Stimulated activated CD8-positive, alpha-beta memory T cell treated with anti-CD3 and anti-CD28 coated beads, Interleukin-4, amount 100 ng/mL, for 4 hours (primary cell): ENCODE data around the gene CTNNBL1.
"Not testable (repeated sequence)": the region's sequence is repeated elsewhere in the genome, so short reads cannot be mapped to it uniquely, and the experiment has no call there.

ENCODE experiments used
- DNase-seq, 2 donors: peaks; one replicate each; pipeline ENCODE4 v3.0.0-alpha.2; 2020; ENCODE audit warnings: low read depth in 2 of 2, low spot score in 1 of 2

Gene CTNNBL1

GRCh38 chr20:37677969-37678861, 15.6 kb upstream of the CTNNBL1 start:
- no peak for DNase-seq

- not testable (repeated sequence) for DNase-seq
These were observed 14.1 kb upstream of the CTNNBL1 start for GRCh38 chr20:37679751-37680150.

DNA sequence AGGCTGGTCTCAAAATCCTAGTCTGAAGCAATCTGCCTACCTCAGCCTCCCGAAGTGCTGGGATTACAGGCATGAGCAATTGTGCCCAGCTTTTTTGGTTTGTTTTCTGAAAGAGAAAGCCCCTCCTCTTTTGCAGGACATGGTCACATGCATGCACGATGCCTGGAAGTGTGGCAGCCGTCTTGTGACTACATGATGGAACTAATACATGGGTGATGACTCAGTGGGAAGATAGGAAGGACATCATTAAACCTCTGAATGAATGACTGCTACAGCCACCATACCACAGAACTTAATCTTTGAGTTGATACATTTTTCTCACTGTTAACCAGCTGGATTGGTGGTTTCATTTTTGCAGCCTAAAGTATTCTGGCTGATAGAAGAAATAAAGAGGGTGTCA, 13.4 kb upstream of the CTNNBL1 start:
- DNase-seq: no peak

GRCh38 chr20:37681384-37682112, 12.3 kb upstream of the CTNNBL1 start:
- no peak for DNase-seq

GRCh38 chr20:37683146-37683545, 10.7 kb upstream of the CTNNBL1 start:
- not testable (repeated sequence) for DNase-seq

- DNase-seq: no peak
These were observed 6.9 kb upstream of the CTNNBL1 start for GRCh38 chr20:37686762-37687477.

DNA sequence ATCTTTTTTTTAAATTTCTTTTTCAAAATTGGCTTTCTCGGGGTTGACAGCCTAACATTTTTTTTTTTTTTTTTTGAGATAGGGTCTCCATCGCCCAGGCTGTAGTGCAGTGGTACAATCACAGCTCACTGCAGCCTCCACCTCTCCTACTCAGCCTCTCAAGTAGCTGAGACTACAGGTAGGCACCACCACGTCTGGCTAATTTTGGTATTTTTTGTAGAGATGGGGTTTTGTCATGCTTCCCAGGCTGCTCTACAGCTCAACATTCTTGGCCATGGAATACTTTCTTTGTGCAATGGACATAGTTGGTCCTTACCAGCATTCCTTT, 6.4 kb upstream of the CTNNBL1 start:
- DNase-seq: no peak

GRCh38 chr20:37688093-37688492, 5.7 kb upstream of the CTNNBL1 start:
- no peak for DNase-seq

- no peak for DNase-seq
These were observed 3.0 kb upstream of the CTNNBL1 start for GRCh38 chr20:37690626-37691369.

GRCh38 chr20:37692459-37693166, 1.2 kb upstream of the CTNNBL1 start:
- DNase-seq: no peak

GRCh38 chr20:37693242-37693634, 592 bp upstream of the CTNNBL1 start:
- DNase-seq: no peak

GRCh38 chr20:37695684-37696342, 2.0 kb downstream of the CTNNBL1 start:
- DNase-seq: no peak

DNA sequence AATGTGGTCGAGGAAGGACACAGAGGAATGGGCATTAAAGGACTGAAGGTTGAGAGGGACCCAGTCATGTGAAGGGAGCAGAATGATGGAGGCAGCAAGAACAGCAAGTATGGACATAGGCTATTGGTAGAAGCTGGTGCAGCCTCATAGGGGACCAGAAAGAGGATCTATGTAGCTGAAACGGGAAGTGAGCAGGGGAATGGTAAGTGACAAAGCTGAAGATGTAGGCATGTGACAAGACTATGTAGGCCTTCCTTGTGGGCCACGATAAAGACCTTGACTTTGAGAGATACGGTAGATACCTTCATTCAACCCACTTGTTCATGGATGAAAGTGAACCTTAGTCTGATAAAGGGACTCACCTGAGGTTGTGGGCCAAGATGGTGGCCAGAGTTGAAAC, 3.5 kb downstream of the CTNNBL1 start:
- DNase-seq: no peak

DNA sequence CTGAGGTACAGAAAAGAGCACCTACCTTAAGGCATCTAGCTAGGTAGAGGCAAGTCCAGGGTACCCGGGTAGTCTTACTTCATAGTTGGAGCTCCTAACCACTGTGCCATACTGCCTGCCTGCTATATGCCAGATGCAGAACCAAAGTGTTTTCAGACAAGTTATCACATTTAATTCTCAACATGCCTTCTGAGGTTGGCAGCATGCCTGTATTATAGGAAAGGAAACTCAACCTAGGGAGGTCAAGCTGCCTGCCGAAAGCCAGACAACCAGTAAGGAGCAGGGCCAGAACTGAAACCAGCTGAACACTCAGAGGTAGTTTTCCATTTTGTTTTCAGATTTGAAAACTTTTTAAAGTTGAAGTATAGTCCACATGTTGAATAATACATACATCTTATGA, 5.4 kb downstream of the CTNNBL1 start:
- DNase-seq: no peak

GRCh38 chr20:37700301-37700700, 6.5 kb downstream of the CTNNBL1 start:
- DNase-seq: no peak

- not testable (repeated sequence) for DNase-seq
These were observed 7.8 kb downstream of the CTNNBL1 start for GRCh38 chr20:37701676-37702075.

DNA sequence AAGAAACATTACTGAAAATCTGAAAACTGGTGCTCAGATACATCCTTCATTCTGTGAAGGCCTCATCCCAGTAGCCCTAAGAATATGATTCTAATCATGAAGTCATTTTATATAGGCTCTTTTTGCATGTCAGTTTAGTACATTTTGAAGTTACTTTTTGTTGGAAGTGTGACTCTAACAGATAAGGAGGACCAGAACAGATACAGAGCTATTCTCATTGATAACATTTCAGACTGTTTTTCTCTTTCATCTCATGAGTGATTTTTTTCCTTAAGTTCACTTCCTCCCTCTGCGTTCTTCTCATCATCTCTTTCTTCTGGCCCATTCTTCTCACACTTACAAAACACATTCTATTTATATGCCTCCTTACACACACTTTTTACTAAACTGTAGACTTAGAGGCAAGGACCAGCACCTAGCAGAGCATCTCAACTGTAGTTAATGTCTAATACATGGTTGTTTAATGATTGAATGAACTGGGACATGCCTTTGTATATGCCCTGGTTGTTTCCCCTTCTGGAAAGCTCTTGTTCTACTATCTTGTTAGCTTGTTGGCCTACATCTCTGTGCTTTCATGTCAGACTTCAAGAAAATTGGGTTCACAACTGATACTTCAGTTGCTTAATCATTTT, 8.7 kb downstream of the CTNNBL1 start:
- no peak for DNase-seq

GRCh38 chr20:37703035-37703845, 9.4 kb downstream of the CTNNBL1 start:
- no peak for DNase-seq

DNA sequence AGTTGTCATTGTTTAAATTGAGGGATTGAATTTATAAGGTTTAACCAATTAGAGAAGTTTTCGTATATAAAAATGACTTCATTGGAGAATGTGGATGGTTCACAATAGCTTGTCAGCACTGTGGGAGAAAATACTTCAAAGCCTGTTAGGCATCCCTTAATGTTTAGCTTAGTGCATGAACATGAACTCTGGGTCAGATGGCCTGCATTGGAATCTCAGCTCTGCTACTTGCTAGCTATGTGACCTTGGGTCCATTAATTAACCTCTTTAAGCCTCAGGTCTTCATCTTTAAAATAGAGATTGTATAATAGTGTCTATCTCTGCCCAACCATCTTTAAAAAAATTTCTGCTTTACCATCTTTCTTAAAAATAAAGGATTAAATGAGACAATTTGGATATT, 11.1 kb downstream of the CTNNBL1 start:
- no peak for DNase-seq
